GM21367 (cell line): Measurements from ENCODE around the gene TOP3B.

Experiments
- ATAC-seq: cut with Tn5 transposase; IDR thresholded peaks from one replicate; pipeline ENCODE4 v1.9.1; 2021; ENCODE audit not compliant: unreplicated experiment

TOP3B gene

GRCh38 chr22:21909871-21910270 is 72.7 kb downstream of the TOP3B start:
- ATAC-seq: no peak

DNA sequence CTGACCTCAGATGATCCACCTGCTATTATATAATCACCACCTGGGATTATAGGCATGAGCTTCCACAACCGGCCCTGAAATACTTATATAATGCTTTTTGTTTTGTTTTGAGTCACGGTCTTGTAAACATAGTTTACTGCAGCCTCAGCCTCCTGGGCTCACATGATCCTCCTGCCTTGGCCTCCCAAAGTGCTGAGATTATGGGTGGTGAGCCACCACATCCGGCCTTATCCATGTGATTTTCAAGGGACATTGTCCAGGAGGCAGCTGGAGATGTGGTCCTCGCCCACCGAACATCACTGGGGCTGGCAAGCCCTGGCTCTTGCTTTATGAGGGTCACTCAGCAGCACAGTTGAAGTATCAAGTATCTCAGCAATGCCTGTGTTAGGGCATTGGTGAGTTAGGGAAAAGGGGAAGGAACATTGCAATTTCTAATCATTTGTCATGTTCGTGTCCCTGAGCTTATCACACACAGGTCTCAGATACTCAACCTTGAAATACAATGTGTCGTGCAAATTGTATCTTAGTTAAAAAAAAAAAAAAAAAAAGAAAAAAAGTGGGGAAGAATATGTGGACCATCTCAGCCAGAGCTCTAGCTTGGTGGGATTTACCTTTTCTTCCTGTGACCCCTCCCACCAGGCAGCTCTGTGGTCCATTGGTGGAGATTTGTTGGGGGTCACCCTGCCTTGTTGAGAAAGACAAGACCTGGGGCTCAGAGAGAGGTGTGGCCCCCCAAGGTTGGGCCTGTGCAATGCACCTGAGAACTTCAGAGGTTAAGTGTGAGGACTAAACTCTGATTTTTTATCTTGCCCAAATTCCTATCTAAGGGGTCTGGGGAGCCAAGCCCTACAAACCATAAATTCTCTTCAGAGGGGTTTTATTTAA is 74.7 kb downstream of the TOP3B start:
- no peak for ATAC-seq
